Measurements from ENCODE around the gene TMEM198. TPM values are rescaled to one million over a fixed set of nuclear protein-coding genes. Genes with fewer than 3 reads are reported as not detected.

Gene TMEM198
- total and polyA plus RNA-seq, 2 donors (not counting 3 experiments of a cell fraction or from before 2014, with no cell fraction given): not detected

- no peak for TF ChIP-seq POLR2AphosphoS5 (IDR thresholded peaks at IDR 0.05; ENCODE audit: insufficient read depth, low read depth, low read length)
- TF ChIP-seq MYC (IDR thresholded peaks at IDR 0.05; ENCODE audit: low read depth, low read length): no peak
- peak; percentile 27 for TF ChIP-seq EZH2 (IDR thresholded peaks at IDR 0.05; ENCODE audit: borderline replicate concordance, low read depth, low read length, severe bottlenecking)
- Histone ChIP-seq H2AFZ (ENCODE audit: low read depth, low read length) (no peak overlapping the region), H3K27me3 (ENCODE audit: control insufficient read depth in 2 of 2, insufficient read depth in 2 of 2, low read length in 2 of 2) (peaks cover 60 to 67% of the 10 kb centered on the region in 2 experiments), H3K4me1 (ENCODE audit: control insufficient read depth, extremely low read depth, insufficient read depth, low read length) (no peaks in the 10 kb centered on the region), H3K4me3 (replicated peaks in 1 of 3; ENCODE audit: insufficient read depth in 1 of 3, low read depth in 1 of 3, low read length in 3 of 3) (no peak overlapping the region), H3K9me1 (replicated peaks; ENCODE audit: control insufficient read depth, extremely low read depth, insufficient read depth, low read length) (no peaks in the 10 kb centered on the region), H4K20me1 (replicated peaks; ENCODE audit: control insufficient read depth, extremely low read depth, insufficient read depth, low read length) (no peaks in the 10 kb centered on the region), H3K4me2 (ENCODE audit: insufficient read depth, low read length) (no peak overlapping the region), H3K36me3 (ENCODE audit: control insufficient read depth in 2 of 2, extremely low read depth in 1 of 2, insufficient read depth in 2 of 2, low read length in 2 of 2) (no peaks in the 10 kb centered on the region), H3K79me2 (ENCODE audit: control insufficient read depth, insufficient read depth, low read length) (no peaks in the 10 kb centered on the region), H3K9ac (replicated peaks; ENCODE audit: extremely low read depth, insufficient read depth, low read length) (no peak overlapping the region), H3K27ac (ENCODE audit: insufficient read depth, low read depth, low read length) (no peak overlapping the region), H3K9me3 (replicated peaks; ENCODE audit: control insufficient read depth, insufficient read depth, low read length) (no peaks in the 10 kb centered on the region)
- no TSS peak for BruUV-seq (replicated peaks)
- dilution Hi-C loops (cut with MboI; ENCODE audit: extremely low pct_ligation_motif_present, low sequenced_read_pairs): no loop called here
- ChIA-PET CTCF (interaction anchor here (1.2 to 6.6 kb wide), 3 partner anchors 9 to 18 kb away, joined by 3 to 39 read pairs (median 8); a partner anchor contains a TSS), POLR2A (no interaction called here)
- intact Hi-C loops (cut with micrococcal nuclease): no loop called here
- DNase-seq (ENCODE audit: low read depth, low spot score): no peak
- FAIRE-seq: no peak
Observed at GRCh38 chr2:219513787-219514186, 30.0 kb upstream of the TMEM198 start.

GRCh38 chr2:219514196-219514761 is 29.5 kb upstream of the TMEM198 start, which contains the start of gene ASIC4:
Gene ASIC4 (plus strand): TSS chr2:219514482. CDS start chr2:219514725, 243 bp downstream.
- Histone ChIP-seq H3K27me3 (ENCODE audit: control insufficient read depth in 2 of 2, insufficient read depth in 2 of 2, low read length in 2 of 2) (peaks cover 60 to 67% of the 10 kb centered on the region in 2 experiments), H3K4me1 (ENCODE audit: control insufficient read depth, extremely low read depth, insufficient read depth, low read length) (no peaks in the 10 kb centered on the region), H3K9me1 (replicated peaks; ENCODE audit: control insufficient read depth, extremely low read depth, insufficient read depth, low read length) (no peaks in the 10 kb centered on the region), H3K9ac (replicated peaks; ENCODE audit: extremely low read depth, insufficient read depth, low read length) (no peak within 1 kb of the TSS), H3K27ac (ENCODE audit: insufficient read depth, low read depth, low read length) (no peak within 1 kb of the TSS), H2AFZ (ENCODE audit: low read depth, low read length) (no peak within 1 kb of the TSS), H3K9me3 (replicated peaks; ENCODE audit: control insufficient read depth, insufficient read depth, low read length) (no peaks in the 10 kb centered on the region), H3K36me3 (ENCODE audit: control insufficient read depth in 2 of 2, extremely low read depth in 1 of 2, insufficient read depth in 2 of 2, low read length in 2 of 2) (no peaks in the 10 kb centered on the region), H4K20me1 (replicated peaks; ENCODE audit: control insufficient read depth, extremely low read depth, insufficient read depth, low read length) (no peaks in the 10 kb centered on the region), H3K4me2 (ENCODE audit: insufficient read depth, low read length) (no peak within 1 kb of the TSS), H3K79me2 (ENCODE audit: control insufficient read depth, insufficient read depth, low read length) (no peaks in the 10 kb centered on the region), H3K4me3 (replicated peaks in 1 of 3; ENCODE audit: insufficient read depth in 1 of 3, low read depth in 1 of 3, low read length in 3 of 3) (no peak within 1 kb of the TSS)
- DNase-seq (ENCODE audit: low read depth, low spot score) (no peak), FAIRE-seq (no peak)
- ChIA-PET POLR2A (no interaction called here), CTCF (interaction anchor here (1.2 to 6.6 kb wide), 3 partner anchors 8 to 19 kb away, joined by 3 to 39 read pairs (median 8); a partner anchor contains a TSS)
- TF ChIP-seq EZH2 (IDR thresholded peaks at IDR 0.05; ENCODE audit: borderline replicate concordance, low read depth, low read length, severe bottlenecking): peak; percentile 59
- no peak for TF ChIP-seq JUN (IDR thresholded peaks at IDR 0.05; ENCODE audit: borderline replicate concordance, insufficient read depth, insufficient read length, low read depth)
- dilution Hi-C loops (cut with MboI; ENCODE audit: extremely low pct_ligation_motif_present, low sequenced_read_pairs) (no loop called here), intact Hi-C loops (cut with micrococcal nuclease) (no loop called here)
- no TSS peak for BruUV-seq (replicated peaks)
